GM18868 (cell line): ENCODE results near the gene ZP3.
"Not testable (repeated sequence)": the region's sequence is repeated elsewhere in the genome, so short reads cannot be mapped to it uniquely, and the experiment has no call there.

Experiments used
- ATAC-seq: cut with Tn5 transposase; IDR thresholded peaks from one replicate; pipeline ENCODE4 v1.9.1; 2021; ENCODE audit warnings: mild to moderate bottlenecking, moderate library complexity; ENCODE audit not compliant: unreplicated experiment

Gene ZP3

GRCh38 chr7:76439120-76439888 lies 14.6 kb downstream of the ZP3 start:
- ATAC-seq: not testable (repeated sequence)

GRCh38 chr7:76440404-76440803 lies 15.7 kb downstream of the ZP3 start:
- ATAC-seq: not testable (repeated sequence)

- ATAC-seq: peak; percentile 39
Measured at GRCh38 chr7:76441792-76442191, 17.0 kb downstream of the ZP3 start.

- not testable (repeated sequence) for ATAC-seq
Measured at GRCh38 chr7:76442664-76443446, 18.1 kb downstream of the ZP3 start.

- peak; percentile 72 for ATAC-seq
Measured at GRCh38 chr7:76443846-76444245, 19.1 kb downstream of the ZP3 start.

GRCh38 chr7:76445577-76446008 lies 20.8 kb downstream of the ZP3 start:
- peak; percentile 71 for ATAC-seq

GRCh38 chr7:76457017-76457416 lies 32.3 kb downstream of the ZP3 start:
- not testable (repeated sequence) for ATAC-seq

- ATAC-seq: not testable (repeated sequence)
Measured at GRCh38 chr7:76458504-76458903, 33.8 kb downstream of the ZP3 start.

GRCh38 chr7:76460767-76461166 lies 36.0 kb downstream of the ZP3 start:
- ATAC-seq: not testable (repeated sequence)

GRCh38 chr7:76461464-76462101 lies 36.8 kb downstream of the ZP3 start, which contains the start of gene DTX2:
TSS of gene DTX2 (plus strand) at chr7:76461709. CDS start at chr7:76480510, 18,801 bp downstream.
- ATAC-seq: peak; percentile 94

GRCh38 chr7:76462271-76462882 lies 37.6 kb downstream of the ZP3 start:
- not testable (repeated sequence) for ATAC-seq

GRCh38 chr7:76464959-76465358 lies 40.2 kb downstream of the ZP3 start:
- not testable (repeated sequence) for ATAC-seq

GRCh38 chr7:76465950-76466349 lies 41.2 kb downstream of the ZP3 start:
- not testable (repeated sequence) for ATAC-seq

GRCh38 chr7:76467743-76468404 lies 43.1 kb downstream of the ZP3 start:
- ATAC-seq: peak; percentile 65

- not testable (repeated sequence) for ATAC-seq
Measured at GRCh38 chr7:76471556-76472221, 46.9 kb downstream of the ZP3 start.

- not testable (repeated sequence) for ATAC-seq
Measured at GRCh38 chr7:76473097-76473496, 48.3 kb downstream of the ZP3 start.

- ATAC-seq: not testable (repeated sequence)
Measured at GRCh38 chr7:76476280-76476679, 51.5 kb downstream of the ZP3 start.

GRCh38 chr7:76476742-76477474 lies 52.2 kb downstream of the ZP3 start:
- ATAC-seq: not testable (repeated sequence)

GRCh38 chr7:76479628-76480027 lies 54.9 kb downstream of the ZP3 start:
- peak; percentile 79 for ATAC-seq
